ENCODE results near the gene GTPBP6. TPM values are rescaled to one million over a fixed set of nuclear protein-coding genes. Genes with fewer than 3 reads are reported as not detected.

GTPBP6 gene
- total RNA-seq, 1 donor: 34.4 TPM

- Histone ChIP-seq H3K4me1 (ENCODE audit: insufficient read depth, low read length) (no peaks in the 10 kb centered on the region), H3K4me3 (ENCODE audit: insufficient read depth, low read length) (no peak overlapping the region), H4K20me1 (ENCODE audit: insufficient read depth, low read length) (no peaks in the 10 kb centered on the region), H2AFZ (ENCODE audit: low read length) (no peak overlapping the region), H3K36me3 (ENCODE audit: insufficient read depth, low read length) (no peaks in the 10 kb centered on the region), H3K4me2 (ENCODE audit: insufficient read depth, low read length) (no peak overlapping the region), H3K9me3 (ENCODE audit: low read depth, low read length) (no peaks in the 10 kb centered on the region), H3K79me2 (ENCODE audit: insufficient read depth, low read length) (peaks cover 2% of the 10 kb centered on the region), H3K27ac (ENCODE audit: low read depth, low read length) (no peak overlapping the region), H3K27me3 (ENCODE audit: insufficient read depth, low read length) (no peaks in the 10 kb centered on the region)
- no peak for DNase-seq (ENCODE audit: insufficient read length, low spot score, missing footprints)
- no peak for TF ChIP-seq CTCF (IDR thresholded peaks at IDR 0.05; ENCODE audit: extremely low read depth, low read depth, low read length)
Observed at GRCh38 chrX:362937-363620, 44.5 kb upstream of the GTPBP6 start.

- H3K4me2 ChIP-seq (ENCODE audit: insufficient read depth, low read length): no peak overlapping the region
- no peak overlapping the region for H2AFZ ChIP-seq (ENCODE audit: low read length)
- H3K36me3 ChIP-seq (ENCODE audit: insufficient read depth, low read length): no peaks in the 10 kb centered on the region
- no peaks in the 10 kb centered on the region for H3K4me1 ChIP-seq (ENCODE audit: insufficient read depth, low read length)
- H3K79me2 ChIP-seq (ENCODE audit: insufficient read depth, low read length): peaks cover 2% of the 10 kb centered on the region
- H4K20me1 ChIP-seq (ENCODE audit: insufficient read depth, low read length): no peaks in the 10 kb centered on the region
- no peak overlapping the region for H3K4me3 ChIP-seq (ENCODE audit: insufficient read depth, low read length)
- no peak overlapping the region for H3K27ac ChIP-seq (ENCODE audit: low read depth, low read length)
- no peaks in the 10 kb centered on the region for H3K9me3 ChIP-seq (ENCODE audit: low read depth, low read length)
- no peak for DNase-seq (ENCODE audit: insufficient read length, low spot score, missing footprints)
- TF ChIP-seq CTCF (IDR thresholded peaks at IDR 0.05; ENCODE audit: extremely low read depth, low read depth, low read length): no peak
- no peaks in the 10 kb centered on the region for H3K27me3 ChIP-seq (ENCODE audit: insufficient read depth, low read length)
Observed at GRCh38 chrX:362351-362750, 43.8 kb upstream of the GTPBP6 start.

- Histone ChIP-seq H3K27ac (ENCODE audit: low read depth, low read length) (no peak overlapping the region), H3K4me1 (ENCODE audit: insufficient read depth, low read length) (no peaks in the 10 kb centered on the region), H4K20me1 (ENCODE audit: insufficient read depth, low read length) (no peaks in the 10 kb centered on the region), H3K79me2 (ENCODE audit: insufficient read depth, low read length) (peaks cover 2% of the 10 kb centered on the region), H3K4me2 (ENCODE audit: insufficient read depth, low read length) (no peak overlapping the region), H3K27me3 (ENCODE audit: insufficient read depth, low read length) (no peaks in the 10 kb centered on the region), H2AFZ (ENCODE audit: low read length) (no peak overlapping the region), H3K9me3 (ENCODE audit: low read depth, low read length) (no peaks in the 10 kb centered on the region), H3K36me3 (ENCODE audit: insufficient read depth, low read length) (no peaks in the 10 kb centered on the region), H3K4me3 (ENCODE audit: insufficient read depth, low read length) (no peak overlapping the region)
- no peak for TF ChIP-seq CTCF (IDR thresholded peaks at IDR 0.05; ENCODE audit: extremely low read depth, low read depth, low read length)
- no peak for DNase-seq (ENCODE audit: insufficient read length, low spot score, missing footprints)
Observed at GRCh38 chrX:361231-362145, 42.9 kb upstream of the GTPBP6 start.

Measured in osteoblast (primary cell).